ENCODE measurements around the gene TNFSF9. TPM values are rescaled to one million over a fixed set of nuclear protein-coding genes. Genes with fewer than 3 reads are reported as not detected.

TNFSF9 gene
- total and polyA plus RNA-seq, 8 donors = 0.20 to 10.2 (median 0.40) TPM

DNA sequence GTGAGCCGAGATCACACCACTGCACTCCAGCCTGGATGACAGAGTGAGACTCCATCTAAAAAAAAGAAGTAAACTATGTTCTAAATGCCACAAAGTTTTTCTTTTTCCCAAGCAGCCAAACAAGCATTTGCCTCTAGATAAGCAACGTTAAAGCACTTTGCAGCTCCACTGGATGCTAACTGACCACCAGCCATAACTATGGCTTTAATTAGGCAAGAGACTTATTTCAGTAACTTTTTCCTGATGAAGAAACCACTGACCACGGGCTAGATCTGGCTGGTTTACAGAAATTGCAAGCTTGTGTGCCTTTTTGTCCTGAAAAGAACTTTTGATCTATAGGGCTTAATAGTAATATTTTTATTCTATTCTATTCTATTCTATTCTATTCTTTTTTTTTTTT is 38.0 kb downstream of the TNFSF9 start:
- DNase-seq = no peak

DNA sequence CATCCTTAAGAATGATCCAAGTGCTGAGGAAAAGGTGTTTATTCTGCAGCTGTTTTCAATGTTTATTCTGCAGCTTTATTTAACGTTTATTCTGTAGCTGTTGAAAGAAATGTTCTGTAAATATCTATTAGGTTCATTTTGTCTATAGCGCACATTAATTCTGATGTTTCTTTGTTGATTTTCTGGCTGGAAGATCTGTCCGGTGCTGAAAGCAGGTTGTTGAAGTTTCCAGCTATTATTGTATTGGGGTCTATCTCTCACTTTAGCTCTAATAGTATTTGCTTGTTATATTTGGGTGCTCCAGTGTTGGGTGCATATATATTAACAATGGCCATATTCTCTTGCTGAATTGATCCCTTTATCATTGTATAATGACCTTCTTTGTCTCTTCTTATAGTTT is 39.9 kb downstream of the TNFSF9 start:
- Histone ChIP-seq H3K27ac (no peak overlapping the region), H3K9me3 (peaks cover 0 to 3% of the 10 kb centered on the region in 2 donors), H3K4me3 (no peak overlapping the region), H3K4me1 (no peaks in the 10 kb centered on the region), H3K27me3 (peaks cover 0 to 36% of the 10 kb centered on the region in 2 donors), H3K36me3 (no peaks in the 10 kb centered on the region)
- no peak for ATAC-seq
- TF ChIP-seq, protein P1, sequence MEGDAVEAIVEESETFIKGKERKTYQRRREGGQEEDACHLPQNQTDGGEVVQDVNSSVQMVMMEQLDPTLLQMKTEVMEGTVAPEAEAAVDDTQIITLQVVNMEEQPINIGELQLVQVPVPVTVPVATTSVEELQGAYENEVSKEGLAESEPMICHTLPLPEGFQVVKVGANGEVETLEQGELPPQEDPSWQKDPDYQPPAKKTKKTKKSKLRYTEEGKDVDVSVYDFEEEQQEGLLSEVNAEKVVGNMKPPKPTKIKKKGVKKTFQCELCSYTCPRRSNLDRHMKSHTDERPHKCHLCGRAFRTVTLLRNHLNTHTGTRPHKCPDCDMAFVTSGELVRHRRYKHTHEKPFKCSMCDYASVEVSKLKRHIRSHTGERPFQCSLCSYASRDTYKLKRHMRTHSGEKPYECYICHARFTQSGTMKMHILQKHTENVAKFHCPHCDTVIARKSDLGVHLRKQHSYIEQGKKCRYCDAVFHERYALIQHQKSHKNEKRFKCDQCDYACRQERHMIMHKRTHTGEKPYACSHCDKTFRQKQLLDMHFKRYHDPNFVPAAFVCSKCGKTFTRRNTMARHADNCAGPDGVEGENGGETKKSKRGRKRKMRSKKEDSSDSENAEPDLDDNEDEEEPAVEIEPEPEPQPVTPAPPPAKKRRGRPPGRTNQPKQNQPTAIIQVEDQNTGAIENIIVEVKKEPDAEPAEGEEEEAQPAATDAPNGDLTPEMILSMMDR (IDR thresholded peaks at IDR 0.05) = no peak
- DNase-seq = no peak
- intact Hi-C loops (cut with DNase I) = no loop called here

More for the DNA sequence above, 38.0 kb downstream of the TNFSF9 start:
- no peak for ATAC-seq
- H3K4me1 ChIP-seq = no peaks in the 10 kb centered on the region
- H3K9me3 ChIP-seq = peaks cover 0 to 10% of the 10 kb centered on the region in 2 donors
- intact Hi-C loops (cut with DNase I) = no loop called here
- TF ChIP-seq, protein P1 (IDR thresholded peaks at IDR 0.05) = no peak
- peaks cover 0 to 36% of the 10 kb centered on the region in 2 donors for H3K27me3 ChIP-seq
- H3K27ac ChIP-seq = no peak overlapping the region
- no peak overlapping the region for H3K4me3 ChIP-seq
- no peaks in the 10 kb centered on the region for H3K36me3 ChIP-seq

DNA sequence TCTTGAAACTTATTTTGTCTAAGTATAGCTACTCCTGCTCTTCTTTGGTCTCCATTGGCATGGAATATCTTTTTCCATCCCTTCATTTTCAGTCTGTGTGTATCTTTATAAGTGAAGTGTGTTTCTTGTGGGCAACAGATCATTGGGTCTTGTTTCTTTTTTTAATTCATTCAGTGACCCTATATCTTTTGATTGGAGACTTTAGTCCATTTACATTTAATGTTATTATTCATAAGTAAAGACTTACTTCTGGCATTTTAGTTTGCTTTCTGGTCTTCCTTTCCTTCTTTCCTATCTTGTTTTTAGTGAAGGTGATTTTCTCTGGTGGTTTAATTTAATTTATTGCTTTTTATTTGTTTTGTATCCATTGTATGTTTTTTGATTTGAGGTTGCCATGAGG is 40.3 kb downstream of the TNFSF9 start:
- Histone ChIP-seq H3K4me3 (no peak overlapping the region), H3K27me3 (peaks cover 0 to 36% of the 10 kb centered on the region in 2 donors), H3K9me3 (peaks cover 0 to 3% of the 10 kb centered on the region in 2 donors), H3K27ac (no peak overlapping the region), H3K4me1 (no peaks in the 10 kb centered on the region), H3K36me3 (no peaks in the 10 kb centered on the region)
- TF ChIP-seq, protein P1 (IDR thresholded peaks at IDR 0.05) = no peak
- ATAC-seq (no peak), DNase-seq (no peak)
- intact Hi-C loops (cut with DNase I) = no loop called here

DNA sequence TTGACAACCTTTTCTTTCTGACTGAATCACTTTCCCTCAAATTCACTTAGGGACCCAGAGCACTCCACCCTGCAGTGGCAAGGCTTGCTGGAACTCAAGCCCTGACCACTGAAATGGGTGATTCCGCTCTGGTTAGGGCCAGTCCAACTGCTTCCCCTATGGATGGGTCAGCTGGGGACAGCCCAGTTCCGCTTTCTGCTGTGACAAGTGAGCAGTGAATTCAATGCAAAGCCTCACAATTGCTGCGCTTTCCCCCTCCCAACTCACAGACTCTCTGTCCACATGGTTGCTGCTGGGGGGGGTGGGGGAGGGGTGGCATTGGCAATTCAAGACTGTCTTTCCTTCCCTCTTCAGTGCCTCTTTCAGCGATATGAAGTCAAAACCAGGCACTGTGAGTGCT is 41.4 kb downstream of the TNFSF9 start:
- no peak overlapping the region for H3K27ac ChIP-seq
- intact Hi-C loops (cut with DNase I) = no loop called here
- peaks cover 0 to 3% of the 10 kb centered on the region in 2 donors for H3K9me3 ChIP-seq
- no peaks in the 10 kb centered on the region for H3K36me3 ChIP-seq
- peak; percentile 76 for ATAC-seq
- H3K27me3 ChIP-seq = peaks cover 0 to 36% of the 10 kb centered on the region in 2 donors
- no peak overlapping the region for H3K4me3 ChIP-seq
- peak in 1 of 4 donors; percentile 75 for DNase-seq
- TF ChIP-seq, protein P1 (IDR thresholded peaks at IDR 0.05) = no peak
- no peaks in the 10 kb centered on the region for H3K4me1 ChIP-seq

DNA sequence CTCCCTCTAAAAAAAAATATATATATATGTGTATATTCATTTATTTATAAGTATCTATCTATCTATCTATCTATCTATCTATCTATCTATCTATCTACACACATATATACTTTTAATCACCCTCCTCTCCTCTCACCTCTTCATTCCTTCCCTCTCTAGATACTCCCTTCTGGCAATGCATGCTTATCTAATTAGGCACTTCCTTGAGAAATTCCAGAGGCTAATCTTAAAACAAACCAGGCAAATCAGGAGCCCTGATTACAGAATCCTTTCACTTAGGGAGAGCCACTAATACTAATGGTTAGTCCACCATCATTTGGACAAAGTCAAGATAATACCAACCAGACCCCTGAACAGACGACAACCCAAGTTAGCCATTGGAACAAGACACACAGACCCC is 42.5 kb downstream of the TNFSF9 start:
- Histone ChIP-seq H3K4me1 (no peaks in the 10 kb centered on the region), H3K36me3 (no peaks in the 10 kb centered on the region), H3K9me3 (peaks cover 0 to 3% of the 10 kb centered on the region in 2 donors), H3K27ac (no peak overlapping the region), H3K27me3 (peaks cover 0 to 32% of the 10 kb centered on the region in 2 donors), H3K4me3 (no peak overlapping the region)
- intact Hi-C loops (cut with DNase I) = no loop called here
- TF ChIP-seq, protein P1 (IDR thresholded peaks at IDR 0.05) = no peak
- ATAC-seq (no peak), DNase-seq (no peak)

Data from left lung (tissue), 10 donors.